SJSA1 (cell line): Measurements from ENCODE around the gene ASB7. TPM values are rescaled to one million over a fixed set of nuclear protein-coding genes. Genes with fewer than 3 reads are reported as not detected.
A peak's percentile ranks its signal among the peaks of the same experiment; 100 is the strongest.

Experiments
- DNase-seq, 2 experiments: peaks; one replicate each; pipeline ENCODE4 v3.0.0-alpha.2; 2015 to 2020; ENCODE audit warnings: low spot score in 2 of 2, low read depth in 1 of 2
- H3K27ac ChIP-seq: fragments of 250-450 bp; sonication (Bioruptor Pico); 2 replicates; pipeline ENCODE4 v1.5.1; 2020; ENCODE audit warnings: mild to moderate bottlenecking, moderate library complexity
- H3K27me3 ChIP-seq: fragments of 250-450 bp; sonication (Bioruptor Pico); replicated peaks from 2 replicates; pipeline ENCODE4 v1.5.1; 2020; ENCODE audit warnings: mild to moderate bottlenecking, moderate library complexity
- H3K36me3 ChIP-seq: fragments of 250-450 bp; sonication (Bioruptor Pico); 2 replicates; pipeline ENCODE4 v1.5.1; 2020; ENCODE audit warnings: mild to moderate bottlenecking
- H3K4me1 ChIP-seq: fragments of 250-450 bp; sonication (Bioruptor Pico); replicated peaks from 2 replicates; pipeline ENCODE4 v1.6.1; 2021; ENCODE audit warnings: mild to moderate bottlenecking
- H3K4me3 ChIP-seq: fragments of 250-450 bp; sonication (Bioruptor Pico); 2 replicates; pipeline ENCODE4 v1.5.1; 2020; ENCODE audit warnings: mild to moderate bottlenecking
- H3K9me3 ChIP-seq: fragments of 250-450 bp; sonication (Bioruptor Pico); replicated peaks from 2 replicates; pipeline ENCODE4 v1.5.1; 2020; ENCODE audit warnings: mild to moderate bottlenecking
- total RNA-seq: library from RNA; depleted of rRNA; stranded (reverse); fragments of >200 nt; shearing (Covaris generic); gene quantifications from 2 replicates; pipeline ENCODE4 v1.2.3, GENCODE V29; 2014; rRNA removed

ASB7 gene
- 8.6 and 11.4 TPM in 2 replicates for total RNA-seq

DNA sequence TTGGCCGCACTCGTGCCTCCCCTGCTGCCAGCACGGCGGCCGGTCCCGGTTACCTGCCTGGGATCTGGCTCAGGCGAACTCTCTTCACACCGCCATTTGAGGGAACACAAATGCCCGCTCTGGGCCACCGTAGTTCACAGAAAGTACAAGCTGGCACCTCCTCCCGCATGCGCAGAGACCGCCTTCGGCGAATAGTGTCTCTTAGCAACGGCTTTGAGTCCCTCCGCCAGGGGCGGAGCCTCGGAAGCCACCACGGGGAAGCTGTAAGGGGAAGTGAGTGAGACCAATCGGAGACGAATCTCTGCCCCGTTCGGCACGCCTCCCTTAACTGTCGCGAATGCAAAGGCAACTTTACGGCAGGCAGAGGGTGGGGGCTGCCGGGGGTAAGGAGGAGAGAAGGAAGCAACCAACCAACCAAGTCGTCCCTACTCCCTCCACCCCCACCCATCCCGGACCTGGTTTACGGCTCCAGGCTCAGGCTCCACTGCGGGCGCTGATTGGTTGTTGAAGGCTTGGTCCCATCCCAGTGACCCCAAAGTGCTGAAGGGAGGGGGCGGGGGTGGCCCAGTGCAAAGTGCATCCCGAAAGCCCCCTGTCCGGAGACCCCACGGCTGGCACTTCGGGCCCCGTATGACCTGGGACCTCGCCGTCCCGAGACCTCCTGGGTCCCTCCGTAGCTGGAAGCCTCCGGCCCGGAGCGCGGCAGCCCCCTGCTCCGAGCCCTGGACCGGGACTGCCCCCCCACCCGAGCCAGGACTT lies at the start of gene ASB7, which contains the start of gene LINS1:
ASB7 (plus strand) TSS at position 526 of the 759 bp plus-strand sequence. CDS start 9,628 bp downstream, outside the sequence.
LINS1 (minus strand) TSS at position 121 of the 759 bp plus-strand sequence. CDS start 21,342 bp downstream, outside the sequence.
- H3K27me3 ChIP-seq: no peaks in the 10 kb centered on the region
- H3K36me3 ChIP-seq: peaks cover 10% of the 10 kb centered on the region
- DNase-seq: peak; percentile 99 to 100
- peak within 1 kb of the TSS; percentile 78 for H3K4me3 ChIP-seq
- H3K27ac ChIP-seq: no peak within 1 kb of the TSS; the same call in 1 of the 2 replicates
- H3K9me3 ChIP-seq: no peaks in the 10 kb centered on the region
- peaks cover 10% of the 10 kb centered on the region for H3K4me1 ChIP-seq

- no peak overlapping the region for H3K27ac ChIP-seq
Observed at GRCh38 chr15:100553468-100553867, 48.9 kb upstream of the ASB7 start.

GRCh38 chr15:100558771-100559254 lies 43.6 kb upstream of the ASB7 start:
- H3K4me1 ChIP-seq: no peaks in the 10 kb centered on the region
- H3K36me3 ChIP-seq: no peaks in the 10 kb centered on the region
- no peak for DNase-seq
- no peak overlapping the region for H3K4me3 ChIP-seq
- H3K9me3 ChIP-seq: no peaks in the 10 kb centered on the region
- no peak overlapping the region for H3K27ac ChIP-seq
- no peaks in the 10 kb centered on the region for H3K27me3 ChIP-seq

More at GRCh38 chr15:100553468-100553867, 48.9 kb upstream of the ASB7 start:
- DNase-seq: no peak
- Histone ChIP-seq H3K4me1 (no peaks in the 10 kb centered on the region), H3K27me3 (no peaks in the 10 kb centered on the region), H3K9me3 (no peaks in the 10 kb centered on the region), H3K36me3 (no peaks in the 10 kb centered on the region), H3K4me3 (no peak overlapping the region)

GRCh38 chr15:100559330-100559729 lies 43.1 kb upstream of the ASB7 start:
- Histone ChIP-seq H3K27me3 (no peaks in the 10 kb centered on the region), H3K27ac (no peak overlapping the region), H3K4me1 (no peaks in the 10 kb centered on the region), H3K4me3 (no peak overlapping the region), H3K36me3 (no peaks in the 10 kb centered on the region), H3K9me3 (no peaks in the 10 kb centered on the region)
- no peak for DNase-seq

DNA sequence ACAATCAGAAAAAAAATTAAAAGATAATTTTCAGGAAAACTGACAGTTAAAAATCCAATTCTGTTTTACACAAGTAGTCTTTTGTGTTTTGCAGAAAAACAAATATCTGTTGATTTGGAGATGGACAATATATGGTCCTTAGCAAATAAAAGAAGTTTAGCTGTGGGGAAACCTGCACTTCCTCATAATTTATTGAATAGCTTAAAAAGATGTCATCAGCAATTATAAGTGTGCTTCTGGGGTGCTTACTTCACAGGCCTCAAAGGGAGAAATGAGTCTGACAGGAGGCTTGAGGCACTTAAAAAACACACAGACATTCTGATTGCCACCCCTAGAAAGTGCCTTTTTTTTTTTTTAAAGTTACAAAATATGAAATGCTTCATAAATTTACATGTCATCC lies 42.1 kb upstream of the ASB7 start:
- Histone ChIP-seq H3K27ac (no peak overlapping the region), H3K9me3 (no peaks in the 10 kb centered on the region), H3K27me3 (no peaks in the 10 kb centered on the region), H3K4me3 (no peak overlapping the region), H3K4me1 (no peaks in the 10 kb centered on the region), H3K36me3 (no peaks in the 10 kb centered on the region)
- no peak for DNase-seq

DNA sequence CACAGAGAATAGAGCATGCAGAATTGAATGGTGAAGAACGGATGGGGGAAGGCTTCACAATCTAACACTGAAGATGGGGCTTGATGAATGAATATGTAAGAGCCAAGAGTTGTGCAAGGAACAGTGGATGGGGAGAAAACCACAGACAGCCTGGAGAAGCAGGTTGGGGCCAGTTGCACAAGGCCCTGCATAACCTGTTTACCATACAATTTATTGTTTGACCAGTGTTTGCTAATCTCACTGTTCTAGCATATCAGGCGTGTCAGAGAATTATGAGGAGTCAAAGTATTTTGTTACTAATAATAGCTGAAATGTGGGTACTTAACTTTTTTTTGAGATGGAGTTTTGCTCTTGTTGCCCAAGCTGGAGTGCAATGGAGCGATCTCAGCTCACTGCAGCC lies 36.8 kb upstream of the ASB7 start:
- DNase-seq: no peak
- no peak overlapping the region for H3K4me3 ChIP-seq
- no peaks in the 10 kb centered on the region for H3K9me3 ChIP-seq
- H3K27ac ChIP-seq: no peak overlapping the region
- H3K36me3 ChIP-seq: no peaks in the 10 kb centered on the region
- H3K4me1 ChIP-seq: no peaks in the 10 kb centered on the region
- H3K27me3 ChIP-seq: no peaks in the 10 kb centered on the region; the same call in 1 of the 2 replicates

DNA sequence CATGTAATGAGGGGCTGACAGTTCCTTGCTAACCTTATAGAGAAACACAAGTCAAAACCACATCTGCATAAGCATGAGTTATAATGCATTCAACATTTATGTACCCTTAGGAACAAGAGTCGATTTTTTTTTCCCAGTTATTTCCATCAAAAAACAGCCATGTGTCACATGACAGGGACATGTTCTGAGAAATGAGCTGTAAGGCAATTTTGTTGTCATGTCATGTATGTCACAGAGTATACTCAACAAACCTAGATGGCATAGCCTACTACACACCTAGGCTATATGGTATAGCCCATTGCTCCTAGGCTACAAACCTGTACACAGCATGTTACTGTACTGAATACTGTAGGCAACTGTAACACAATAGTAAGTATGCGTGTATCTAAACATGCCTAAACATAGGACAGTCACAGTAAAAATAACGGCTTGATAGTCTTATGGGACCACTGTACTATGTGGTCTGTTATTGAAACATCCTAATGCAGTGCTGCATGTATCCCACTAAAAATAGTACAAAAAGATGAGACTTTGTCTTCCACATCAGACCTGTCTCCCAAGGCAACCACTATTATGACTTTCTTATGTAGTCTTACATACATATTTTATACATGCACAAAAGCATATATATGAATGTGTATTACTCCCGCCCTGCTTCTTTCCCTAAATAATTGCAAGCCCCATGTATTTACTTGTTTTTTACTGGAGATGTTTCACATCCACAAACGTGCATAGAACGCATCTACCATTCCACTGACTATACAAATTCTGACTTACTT lies 35.4 kb upstream of the ASB7 start:
- Histone ChIP-seq H3K27me3 (no peaks in the 10 kb centered on the region; the same call in 1 of the 2 replicates), H3K36me3 (no peaks in the 10 kb centered on the region), H3K27ac (no peak overlapping the region), H3K4me1 (no peaks in the 10 kb centered on the region), H3K4me3 (no peak overlapping the region), H3K9me3 (no peaks in the 10 kb centered on the region)
- no peak for DNase-seq

DNA sequence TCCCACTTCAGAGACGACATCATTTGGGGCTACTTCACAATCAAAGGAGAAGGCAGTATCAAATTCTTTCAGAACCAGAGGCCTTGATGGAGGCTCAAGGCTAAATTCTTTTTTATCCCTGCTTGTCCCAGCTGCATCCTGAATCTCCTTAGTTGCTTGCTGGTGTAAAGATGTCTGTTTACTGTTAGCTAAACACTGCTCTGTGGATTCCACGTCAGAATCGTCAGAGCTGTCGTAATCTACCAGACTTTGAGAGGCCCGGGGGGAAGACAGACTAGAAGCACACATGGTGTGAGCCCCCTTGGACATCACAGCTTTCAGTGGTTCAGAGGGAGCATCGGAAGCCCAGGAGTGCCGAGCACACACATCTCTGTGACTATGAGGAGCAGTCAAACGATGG lies 33.0 kb upstream of the ASB7 start:
- H3K27ac ChIP-seq: no peak overlapping the region
- H3K4me1 ChIP-seq: no peaks in the 10 kb centered on the region
- no peaks in the 10 kb centered on the region for H3K9me3 ChIP-seq
- no peak overlapping the region for H3K4me3 ChIP-seq
- H3K27me3 ChIP-seq: no peaks in the 10 kb centered on the region; the same call in 1 of the 2 replicates
- no peak for DNase-seq
- no peaks in the 10 kb centered on the region for H3K36me3 ChIP-seq

DNA sequence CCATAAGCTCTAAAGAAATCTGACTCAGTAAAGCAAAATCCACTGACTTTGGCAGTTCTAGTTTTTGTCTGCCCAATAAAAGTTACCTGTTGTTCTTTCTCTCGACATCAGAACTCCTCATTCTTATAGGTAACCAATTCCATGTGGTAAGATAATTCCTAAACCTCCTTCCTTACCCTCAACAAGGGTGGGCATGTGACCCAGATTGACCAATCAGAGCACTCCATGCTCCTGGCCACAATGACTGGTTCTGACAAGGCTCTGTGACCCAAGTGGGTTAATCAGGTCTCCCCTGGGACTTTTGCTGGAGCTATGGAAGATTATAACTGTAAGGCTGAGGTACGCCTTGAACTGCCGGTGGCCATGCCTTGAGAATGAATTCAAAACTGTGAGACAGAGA lies 32.1 kb upstream of the ASB7 start:
- Histone ChIP-seq H3K9me3 (no peaks in the 10 kb centered on the region), H3K4me1 (no peaks in the 10 kb centered on the region), H3K27ac (no peak overlapping the region), H3K27me3 (no peaks in the 10 kb centered on the region; the same call in 1 of the 2 replicates), H3K36me3 (no peaks in the 10 kb centered on the region), H3K4me3 (no peak overlapping the region)
- no peak for DNase-seq

GRCh38 chr15:100570735-100571313 lies 31.6 kb upstream of the ASB7 start:
- Histone ChIP-seq H3K36me3 (no peaks in the 10 kb centered on the region), H3K27ac (no peak overlapping the region), H3K4me3 (no peak overlapping the region), H3K9me3 (no peaks in the 10 kb centered on the region), H3K27me3 (no peaks in the 10 kb centered on the region; the same call in 1 of the 2 replicates), H3K4me1 (no peaks in the 10 kb centered on the region)
- DNase-seq: no peak

DNA sequence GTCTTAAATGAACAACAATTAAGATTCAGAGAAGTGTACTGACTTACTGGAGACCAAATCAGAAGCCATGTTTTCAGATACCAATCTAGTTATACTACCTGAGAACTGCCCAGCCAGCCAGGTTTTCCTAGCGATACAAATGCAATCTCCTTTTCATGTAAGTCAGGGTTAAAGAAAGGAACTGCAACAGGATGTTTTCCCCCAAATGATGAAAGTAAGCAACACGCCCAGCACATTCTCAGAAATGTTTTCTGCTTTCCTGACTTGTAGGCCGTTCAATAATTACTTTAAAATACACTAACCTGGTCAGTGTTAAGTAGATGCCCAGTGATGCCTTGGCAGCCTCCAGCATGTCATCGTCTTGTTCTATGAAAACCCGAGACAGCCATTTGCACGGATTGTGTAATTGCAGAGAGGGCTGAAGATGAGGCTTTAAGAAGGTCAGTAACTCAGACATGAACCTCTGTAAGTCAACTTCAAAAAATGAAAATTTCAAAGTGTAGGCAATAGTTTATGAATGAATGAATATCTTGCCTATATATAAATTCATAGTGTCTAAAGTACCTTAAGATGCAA lies 30.7 kb upstream of the ASB7 start:
- no peaks in the 10 kb centered on the region; the same call in 1 of the 2 replicates for H3K27me3 ChIP-seq
- H3K36me3 ChIP-seq: no peaks in the 10 kb centered on the region
- DNase-seq: no peak
- no peaks in the 10 kb centered on the region for H3K9me3 ChIP-seq
- H3K4me1 ChIP-seq: no peaks in the 10 kb centered on the region
- H3K4me3 ChIP-seq: no peak overlapping the region
- H3K27ac ChIP-seq: no peak overlapping the region

GRCh38 chr15:100572362-100572983 lies 29.9 kb upstream of the ASB7 start:
- Histone ChIP-seq H3K9me3 (no peaks in the 10 kb centered on the region), H3K36me3 (no peaks in the 10 kb centered on the region), H3K27me3 (no peaks in the 10 kb centered on the region; the same call in 1 of the 2 replicates), H3K4me1 (no peaks in the 10 kb centered on the region), H3K27ac (no peak overlapping the region), H3K4me3 (no peak overlapping the region)
- no peak for DNase-seq

- H3K9me3 ChIP-seq: no peaks in the 10 kb centered on the region
- H3K4me3 ChIP-seq: no peak overlapping the region
- no peaks in the 10 kb centered on the region for H3K36me3 ChIP-seq
- no peaks in the 10 kb centered on the region; the same call in 1 of the 2 replicates for H3K27me3 ChIP-seq
- DNase-seq: no peak
- H3K4me1 ChIP-seq: no peaks in the 10 kb centered on the region
- no peak overlapping the region for H3K27ac ChIP-seq
Observed at GRCh38 chr15:100573526-100573925, 28.9 kb upstream of the ASB7 start.
